ENCODE measurements around the gene STX1B.

GRCh38 chr16:31007684-31008083 is 2.8 kb downstream of the STX1B start:
- no peak for TF ChIP-seq CTCF (IDR thresholded peaks at IDR 0.05)
- TF ChIP-seq POLR2A (IDR thresholded peaks at IDR 0.05) = no peak
